Dendritic cell treated with granulocyte-macrophage colony-stimulating factor and Interleukin-4, amounts not matched to agents 40 ng/mL and 50 ng/mL, for 4 days (primary cell): Measurements from ENCODE around the gene SEMA4G.

Source experiments
- H3K27ac Mint-ChIP-seq: one replicate; pipeline ENCODE4 v1.8.0; 2022; ENCODE audit warnings: mild to moderate bottlenecking, mixed read lengths
- H3K27me3 Mint-ChIP-seq: one replicate; pipeline ENCODE4 v1.8.0; 2022; ENCODE audit warnings: mild to moderate bottlenecking, mixed read lengths
- H3K36me3 Mint-ChIP-seq: one replicate; pipeline ENCODE4 v1.8.0; 2022; ENCODE audit warnings: low read depth, mixed read lengths
- H3K4me1 Mint-ChIP-seq: one replicate; pipeline ENCODE4 v1.8.0; 2022; ENCODE audit warnings: low read depth, mixed read lengths
- H3K4me3 Mint-ChIP-seq: one replicate; pipeline ENCODE4 v1.8.0; 2022; ENCODE audit warnings: mild to moderate bottlenecking, moderate library complexity, mixed read lengths
- H3K9me3 Mint-ChIP-seq: one replicate; pipeline ENCODE4 v1.8.0; 2022; ENCODE audit warnings: mixed read lengths
- intact Hi-C: fragments of 100-400 bp; cut with micrococcal nuclease; formaldehyde crosslinking; loops from one replicate; pipeline ENCODE4 v1.15.0; 2022

SEMA4G gene

DNA sequence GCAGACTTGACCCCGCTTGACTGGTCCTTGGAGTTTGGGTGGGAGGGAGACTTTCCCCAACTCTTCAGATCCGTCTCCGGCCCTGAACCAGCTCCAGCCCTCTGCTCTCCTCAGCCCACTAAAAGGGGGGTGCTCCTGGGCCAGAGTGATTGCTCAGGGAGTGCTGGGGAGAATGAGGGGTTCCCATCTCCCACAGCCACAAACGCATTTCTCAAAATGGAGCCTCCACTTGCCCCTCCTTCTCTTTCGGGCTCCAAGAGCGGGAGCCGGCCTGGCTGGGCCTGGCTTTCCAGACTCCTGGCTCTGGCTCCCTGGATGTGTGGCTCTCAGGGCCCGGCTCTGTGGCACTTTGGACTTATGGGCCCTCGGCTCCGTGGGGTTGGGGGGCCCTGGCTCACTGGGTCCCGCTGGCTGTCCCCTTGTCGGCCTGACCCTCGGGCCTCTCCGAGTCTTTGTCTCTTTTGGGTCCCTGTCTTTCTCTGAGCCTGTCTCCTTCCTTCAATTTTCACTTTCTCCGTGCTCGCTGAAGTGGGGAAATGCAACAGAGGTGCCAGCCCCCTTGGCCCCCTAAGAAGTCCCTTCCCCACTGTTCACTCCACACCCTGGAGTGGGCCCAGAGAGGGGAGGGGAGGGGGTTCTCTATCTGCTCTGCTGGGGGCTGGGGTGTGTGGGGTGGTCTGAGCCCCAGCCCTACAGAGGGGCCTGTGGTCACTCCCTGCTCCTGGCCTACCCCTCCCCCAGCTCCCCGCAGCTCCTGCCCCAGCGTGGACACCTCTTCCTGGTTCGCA lies 31.0 kb downstream of the SEMA4G start:
- intact Hi-C loops = no loop called here
- Mint-ChIP-seq H3K9me3 (no peaks in the 10 kb centered on the region), H3K4me3 (peak overlapping the region; percentile 88), H3K36me3 (peaks cover 51% of the 10 kb centered on the region), H3K27me3 (peaks cover 7% of the 10 kb centered on the region), H3K4me1 (peaks cover 47% of the 10 kb centered on the region), H3K27ac (peak overlapping the region; percentile 71)

DNA sequence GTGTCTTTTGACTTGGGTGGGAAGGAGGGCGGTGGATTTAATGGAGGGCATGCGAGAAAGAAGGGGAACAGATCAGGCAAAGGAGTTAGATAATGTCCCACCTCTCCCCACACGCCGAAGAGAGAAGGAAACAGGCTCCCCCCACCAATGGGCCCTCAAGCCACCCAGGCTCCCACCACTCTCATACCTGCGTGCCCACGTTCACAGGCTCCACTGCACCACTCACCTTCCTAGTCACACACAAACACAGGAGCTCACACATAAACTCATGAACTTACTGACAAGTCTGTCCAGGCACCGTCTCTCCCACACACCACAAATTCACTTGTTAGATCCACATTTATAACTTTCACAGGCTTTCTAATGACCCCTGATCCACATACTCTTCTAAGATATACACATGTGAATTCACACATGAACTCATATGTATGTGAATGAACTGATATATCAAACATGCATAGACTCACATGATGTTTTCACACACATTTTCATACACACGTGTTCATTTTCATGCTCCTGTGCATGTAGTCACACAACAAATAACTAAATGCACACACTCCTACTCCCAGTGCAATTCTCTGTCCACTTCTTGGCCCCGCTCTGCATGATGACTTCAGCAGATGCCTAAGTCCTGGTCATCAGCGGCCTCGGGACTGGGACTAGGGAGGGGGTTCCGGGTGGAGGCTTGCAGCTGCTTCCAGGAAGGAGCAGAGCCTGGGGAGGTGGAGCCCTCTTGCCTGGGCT lies 31.8 kb downstream of the SEMA4G start:
- Mint-ChIP-seq H3K36me3 (peaks cover 58% of the 10 kb centered on the region), H3K27ac (peak overlapping the region; percentile 71), H3K27me3 (peaks cover 7% of the 10 kb centered on the region), H3K4me3 (peak overlapping the region; percentile 88), H3K9me3 (no peaks in the 10 kb centered on the region), H3K4me1 (peaks cover 47% of the 10 kb centered on the region)
- intact Hi-C loops = no loop called here

DNA sequence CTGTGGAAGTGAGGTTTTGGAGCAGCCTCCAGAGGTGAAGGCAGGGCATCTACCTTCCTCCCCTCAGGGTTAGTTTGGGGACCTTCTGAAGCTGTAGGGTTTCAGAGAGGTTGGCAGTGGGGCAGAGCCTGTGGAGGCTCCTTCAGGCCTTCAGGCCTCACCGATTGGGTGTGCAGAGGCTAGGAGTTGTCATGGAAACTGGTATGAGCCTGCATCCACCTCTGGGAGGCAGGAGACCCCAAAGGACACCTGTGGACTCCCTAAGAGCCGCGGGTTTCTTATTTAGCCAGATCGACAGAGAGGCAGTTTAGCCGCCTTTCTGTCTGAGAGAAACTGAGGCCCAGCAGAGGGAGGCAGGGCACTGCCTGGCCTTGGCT lies 32.3 kb downstream of the SEMA4G start:
- Mint-ChIP-seq H3K27ac (peak overlapping the region; percentile 71), H3K9me3 (no peaks in the 10 kb centered on the region), H3K36me3 (peaks cover 64% of the 10 kb centered on the region), H3K4me1 (peaks cover 41% of the 10 kb centered on the region), H3K27me3 (peaks cover 7% of the 10 kb centered on the region), H3K4me3 (no peak overlapping the region)
- intact Hi-C loops = no loop called here

DNA sequence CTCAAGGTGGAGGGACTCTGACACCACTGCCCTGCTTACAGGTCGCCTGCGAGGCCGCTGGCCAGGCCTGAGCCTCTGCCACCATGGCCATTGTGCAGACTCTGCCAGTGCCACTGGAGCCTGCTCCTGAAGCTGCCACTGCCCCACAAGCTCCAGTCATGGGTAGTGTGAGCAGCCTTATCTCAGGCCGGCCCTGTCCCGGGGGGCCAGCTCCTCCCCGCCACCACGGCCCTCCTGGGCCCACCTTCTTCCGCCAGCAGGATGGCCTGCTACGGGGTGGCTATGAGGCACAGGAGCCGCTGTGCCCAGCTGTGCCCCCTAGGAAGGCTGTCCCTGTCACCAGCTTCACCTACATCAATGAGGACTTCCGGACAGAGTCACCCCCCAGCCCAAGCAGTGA lies 33.2 kb downstream of the SEMA4G start:
- no peaks in the 10 kb centered on the region for H3K9me3 Mint-ChIP-seq
- intact Hi-C loops = no loop called here
- no peak overlapping the region for H3K4me3 Mint-ChIP-seq
- peaks cover 7% of the 10 kb centered on the region for H3K27me3 Mint-ChIP-seq
- peaks cover 39% of the 10 kb centered on the region for H3K4me1 Mint-ChIP-seq
- no peak overlapping the region for H3K27ac Mint-ChIP-seq
- H3K36me3 Mint-ChIP-seq = peaks cover 66% of the 10 kb centered on the region

DNA sequence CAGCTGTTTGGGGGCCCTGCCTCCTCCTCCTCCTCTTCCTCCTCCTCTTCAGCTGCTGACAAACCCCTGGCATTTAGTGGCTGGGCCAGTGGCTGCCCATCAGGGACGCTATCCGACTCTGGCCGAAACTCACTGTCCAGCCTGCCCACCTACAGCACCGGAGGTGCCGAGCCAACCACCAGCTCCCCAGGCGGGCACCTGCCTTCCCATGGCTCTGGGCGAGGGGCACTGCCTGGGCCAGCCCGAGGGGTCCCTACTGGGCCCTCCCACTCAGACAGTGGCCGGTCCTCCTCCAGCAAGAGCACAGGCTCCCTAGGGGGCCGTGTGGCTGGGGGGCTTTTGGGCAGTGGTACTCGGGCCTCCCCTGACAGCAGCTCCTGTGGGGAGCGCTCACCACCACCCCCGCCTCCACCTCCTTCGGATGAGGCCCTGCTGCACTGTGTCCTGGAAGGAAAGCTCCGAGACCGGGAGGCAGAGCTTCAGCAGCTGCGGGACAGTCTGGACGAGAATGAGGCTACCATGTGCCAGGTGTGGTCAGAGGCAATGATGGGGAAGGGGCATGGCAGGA lies 34.4 kb downstream of the SEMA4G start:
- Mint-ChIP-seq H3K36me3 (peaks cover 61% of the 10 kb centered on the region), H3K27ac (no peak overlapping the region), H3K4me3 (no peak overlapping the region), H3K27me3 (peaks cover 7% of the 10 kb centered on the region), H3K4me1 (peaks cover 28% of the 10 kb centered on the region), H3K9me3 (no peaks in the 10 kb centered on the region)
- intact Hi-C loops = no loop called here

DNA sequence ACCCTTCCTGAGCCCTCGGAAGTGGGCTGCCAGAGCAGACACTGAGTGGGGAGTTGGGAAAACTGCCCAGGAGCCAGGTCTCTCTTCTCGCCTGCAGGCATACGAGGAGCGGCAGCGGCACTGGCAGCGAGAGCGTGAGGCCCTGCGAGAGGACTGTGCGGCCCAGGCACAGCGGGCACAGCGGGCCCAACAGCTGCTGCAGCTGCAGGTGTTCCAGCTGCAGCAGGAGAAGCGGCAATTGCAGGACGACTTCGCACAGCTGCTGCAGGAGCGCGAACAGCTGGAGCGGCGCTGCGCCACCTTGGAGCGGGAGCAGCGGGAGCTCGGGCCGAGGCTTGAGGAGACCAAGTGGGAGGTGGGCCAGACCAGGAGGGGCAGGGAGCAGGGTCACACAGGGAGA lies 36.1 kb downstream of the SEMA4G start:
- H3K4me1 Mint-ChIP-seq = peaks cover 19% of the 10 kb centered on the region
- intact Hi-C loops = no loop called here
- peaks cover 7% of the 10 kb centered on the region for H3K27me3 Mint-ChIP-seq
- peaks cover 57% of the 10 kb centered on the region for H3K36me3 Mint-ChIP-seq
- no peaks in the 10 kb centered on the region for H3K9me3 Mint-ChIP-seq
- H3K27ac Mint-ChIP-seq = no peak overlapping the region
- H3K4me3 Mint-ChIP-seq = no peak overlapping the region

DNA sequence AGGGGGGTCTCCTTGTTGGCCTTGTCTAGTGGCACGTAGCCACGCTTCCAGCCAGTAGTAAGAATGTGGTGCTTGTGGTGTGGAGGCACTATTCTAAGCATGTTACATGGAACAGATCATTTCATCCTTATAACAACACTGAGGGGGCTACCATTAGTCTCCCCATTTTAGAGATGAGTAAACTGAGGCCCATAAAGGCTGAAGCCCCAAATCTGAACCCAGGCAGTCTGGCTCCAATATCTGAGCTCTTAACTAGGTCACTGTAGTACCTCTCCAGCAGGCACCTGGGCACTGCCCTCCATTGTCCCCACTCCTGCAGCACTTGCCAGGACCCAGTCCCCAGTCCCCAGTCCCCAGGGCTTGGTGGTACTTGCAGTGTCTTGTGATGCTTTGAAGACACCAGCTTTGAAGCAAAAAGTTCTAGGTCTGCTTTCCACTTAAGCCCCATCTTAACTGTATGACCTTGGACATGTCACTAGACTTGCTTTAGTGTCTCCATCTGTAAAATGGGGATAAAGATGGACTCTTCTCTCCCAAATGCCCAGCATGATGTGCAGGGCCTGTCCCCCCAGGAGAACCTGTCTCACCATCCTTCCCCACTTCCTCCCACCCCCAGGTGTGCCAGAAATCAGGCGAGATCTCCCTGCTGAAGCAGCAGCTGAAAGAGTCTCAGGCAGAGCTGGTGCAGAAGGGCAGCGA lies 36.7 kb downstream of the SEMA4G start:
- intact Hi-C loops = no loop called here
- Mint-ChIP-seq H3K27me3 (peaks cover 1% of the 10 kb centered on the region), H3K36me3 (peaks cover 50% of the 10 kb centered on the region), H3K9me3 (no peaks in the 10 kb centered on the region), H3K4me3 (no peak overlapping the region), H3K27ac (no peak overlapping the region), H3K4me1 (peaks cover 12% of the 10 kb centered on the region)

DNA sequence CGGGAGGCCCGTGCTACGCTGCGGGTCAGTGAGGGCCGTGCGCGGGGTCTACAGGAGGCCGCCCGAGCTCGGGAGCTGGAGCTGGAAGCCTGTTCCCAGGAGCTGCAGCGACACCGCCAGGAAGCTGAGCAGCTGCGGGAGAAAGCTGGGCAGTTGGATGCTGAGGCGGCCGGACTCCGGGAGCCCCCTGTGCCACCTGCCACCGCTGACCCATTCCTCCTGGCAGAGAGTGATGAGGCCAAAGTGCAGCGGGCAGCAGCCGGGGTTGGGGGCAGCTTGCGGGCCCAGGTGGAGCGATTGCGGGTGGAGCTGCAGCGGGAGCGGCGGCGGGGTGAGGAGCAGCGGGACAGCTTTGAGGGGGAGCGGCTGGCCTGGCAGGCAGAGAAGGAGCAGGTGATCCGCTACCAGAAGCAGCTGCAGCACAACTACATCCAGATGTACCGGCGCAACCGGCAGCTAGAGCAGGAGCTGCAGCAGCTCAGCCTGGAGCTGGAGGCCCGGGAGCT lies 37.3 kb downstream of the SEMA4G start:
- no peak overlapping the region for H3K4me3 Mint-ChIP-seq
- H3K27ac Mint-ChIP-seq = no peak overlapping the region
- no peaks in the 10 kb centered on the region for H3K9me3 Mint-ChIP-seq
- peaks cover 6% of the 10 kb centered on the region for H3K4me1 Mint-ChIP-seq
- peaks cover 47% of the 10 kb centered on the region for H3K36me3 Mint-ChIP-seq
- intact Hi-C loops = no loop called here
- H3K27me3 Mint-ChIP-seq = no peaks in the 10 kb centered on the region

DNA sequence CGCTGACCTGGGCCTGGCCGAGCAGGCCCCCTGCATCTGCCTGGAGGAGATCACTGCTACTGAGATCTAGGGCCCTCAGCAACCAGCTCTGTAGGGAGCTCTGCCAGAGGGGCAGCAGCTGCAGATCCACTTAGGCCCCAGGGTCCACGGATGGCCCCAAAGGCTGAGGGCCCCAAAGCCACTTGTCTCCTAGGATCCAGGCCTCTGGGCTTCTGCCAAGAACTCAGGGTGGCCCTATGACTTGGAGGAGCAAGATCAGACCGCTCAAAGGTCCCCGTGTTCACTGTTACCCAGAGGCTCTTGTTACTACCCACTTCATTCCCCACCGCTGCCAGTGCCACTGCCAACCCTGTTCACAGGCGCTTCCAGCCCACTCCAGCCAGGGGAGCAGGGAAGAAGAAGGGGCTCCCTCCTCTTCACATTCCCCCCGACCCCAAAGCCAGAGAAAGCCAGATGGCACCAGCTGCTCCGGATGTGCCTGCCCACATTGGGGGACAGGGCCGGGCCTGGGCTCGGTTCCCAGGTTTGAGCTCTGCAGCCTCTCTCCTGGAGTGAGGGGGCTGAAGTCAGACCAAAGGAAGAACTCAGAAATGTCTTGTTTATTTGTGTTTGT lies 37.9 kb downstream of the SEMA4G start:
- intact Hi-C loops = no loop called here
- Mint-ChIP-seq H3K27ac (no peak overlapping the region), H3K36me3 (peaks cover 47% of the 10 kb centered on the region), H3K4me1 (peaks cover 2% of the 10 kb centered on the region), H3K27me3 (no peaks in the 10 kb centered on the region), H3K4me3 (no peak overlapping the region), H3K9me3 (no peaks in the 10 kb centered on the region)

DNA sequence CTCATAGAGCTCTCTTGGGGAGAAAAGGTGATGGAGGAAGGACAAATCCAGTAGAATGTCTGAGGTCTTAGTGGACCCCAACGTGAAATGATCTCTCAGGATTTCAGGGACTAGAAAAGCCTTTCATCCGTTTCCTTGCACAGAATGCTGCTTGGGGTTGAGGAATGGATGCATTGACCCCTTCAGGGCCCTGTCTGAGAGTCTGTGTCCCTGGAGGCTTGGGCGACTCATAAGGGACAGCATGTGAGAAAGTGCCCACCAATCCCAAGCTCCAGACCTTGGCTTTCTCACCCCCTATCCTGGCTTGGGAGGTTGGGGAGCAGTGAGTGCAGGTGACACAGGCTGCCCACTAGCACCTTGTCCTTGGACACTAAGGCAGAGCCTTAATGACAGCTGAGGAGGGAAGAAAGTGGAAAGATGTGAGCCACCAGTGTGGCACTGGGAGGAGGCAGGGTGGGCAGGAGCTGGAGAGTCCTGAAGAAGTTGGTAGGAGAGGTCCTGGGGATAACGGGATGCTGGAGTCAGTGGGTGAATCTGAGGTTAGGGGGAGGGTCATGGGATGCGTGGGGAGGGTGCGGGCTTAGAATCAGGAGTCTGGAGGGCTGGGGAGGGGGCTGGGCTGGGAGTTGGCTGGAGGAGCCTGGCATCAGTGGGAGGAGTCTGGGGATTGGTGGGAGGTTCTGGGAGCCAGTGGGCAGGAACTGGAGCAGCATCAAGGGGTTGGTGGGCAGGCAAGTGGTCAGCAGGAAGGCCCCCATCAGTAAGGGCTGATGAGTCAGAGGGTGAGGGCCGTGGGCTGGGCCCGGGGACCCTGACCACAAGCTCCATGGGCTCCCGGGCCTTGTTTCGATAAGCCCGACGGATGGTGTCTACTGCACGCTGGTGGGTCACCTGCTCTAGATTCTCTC lies 38.9 kb downstream of the SEMA4G start:
- Mint-ChIP-seq H3K9me3 (no peaks in the 10 kb centered on the region), H3K27ac (no peak overlapping the region), H3K4me1 (peaks cover 11% of the 10 kb centered on the region), H3K4me3 (no peak overlapping the region), H3K36me3 (peaks cover 39% of the 10 kb centered on the region), H3K27me3 (peaks cover 2% of the 10 kb centered on the region)
- intact Hi-C loops = no loop called here

DNA sequence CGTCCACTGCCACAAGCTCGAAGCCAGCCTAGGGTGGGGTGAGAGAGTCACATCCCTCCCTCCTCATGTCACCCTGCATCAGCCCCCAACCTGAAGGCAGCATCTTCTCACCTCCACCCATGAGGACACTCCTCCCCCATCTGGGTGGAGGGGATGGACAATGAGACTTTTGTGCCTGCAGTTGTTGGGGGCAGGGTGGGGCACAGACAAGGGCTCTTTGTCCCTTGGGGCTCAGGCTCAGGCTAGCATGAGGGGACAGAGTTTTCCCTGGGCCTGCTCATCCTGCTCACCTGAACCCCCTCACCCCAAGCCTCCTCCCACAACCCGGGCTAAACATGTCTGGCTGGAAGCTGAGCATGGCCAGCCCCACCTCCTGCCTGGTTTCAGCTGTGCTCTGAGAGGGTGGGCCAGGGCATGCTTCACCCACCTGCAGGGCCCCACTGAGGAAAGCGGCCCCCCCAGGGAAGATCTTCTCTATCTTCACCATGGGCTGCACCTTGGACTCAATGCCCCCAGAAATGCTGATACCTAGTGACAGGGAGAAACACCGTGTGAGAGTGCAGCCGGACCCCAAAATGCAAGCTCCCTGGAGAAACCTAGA lies 39.6 kb downstream of the SEMA4G start:
- intact Hi-C loops = no loop called here
- H3K4me3 Mint-ChIP-seq = no peak overlapping the region
- H3K27me3 Mint-ChIP-seq = peaks cover 5% of the 10 kb centered on the region
- H3K9me3 Mint-ChIP-seq = no peaks in the 10 kb centered on the region
- H3K27ac Mint-ChIP-seq = no peak overlapping the region
- H3K36me3 Mint-ChIP-seq = peaks cover 32% of the 10 kb centered on the region
- H3K4me1 Mint-ChIP-seq = peaks cover 16% of the 10 kb centered on the region

DNA sequence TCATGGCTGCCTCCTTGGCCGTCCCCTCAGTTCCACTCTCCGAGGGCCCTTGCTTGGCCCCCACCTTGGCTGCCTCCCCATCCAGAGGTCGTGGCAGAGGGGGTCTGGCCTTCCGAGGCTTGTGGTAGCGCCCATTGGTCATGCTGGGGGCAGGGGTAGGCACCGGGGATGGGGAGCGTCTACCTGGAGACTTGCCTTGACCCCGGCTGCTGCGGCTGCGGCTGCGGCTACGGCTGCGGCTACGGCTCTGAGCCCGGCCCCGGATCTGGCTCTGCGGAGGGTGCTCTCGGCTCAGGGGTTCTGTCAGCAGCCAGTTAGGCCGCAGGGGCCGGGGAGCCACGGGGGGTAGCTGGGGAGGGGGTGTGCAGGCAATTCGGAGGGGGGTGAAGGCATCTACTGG lies 41.0 kb downstream of the SEMA4G start:
- Mint-ChIP-seq H3K4me1 (peaks cover 29% of the 10 kb centered on the region), H3K36me3 (peaks cover 22% of the 10 kb centered on the region), H3K9me3 (no peaks in the 10 kb centered on the region), H3K27ac (peak overlapping the region; percentile 7), H3K27me3 (peaks cover 13% of the 10 kb centered on the region), H3K4me3 (no peak overlapping the region)
- intact Hi-C loops = loop anchor here (10.0 kb wide), 1 partner anchor 46 kb away; the partner anchor contains the start of gene SEMA4G
